ENCODE results near the gene CREB5.

DNA sequence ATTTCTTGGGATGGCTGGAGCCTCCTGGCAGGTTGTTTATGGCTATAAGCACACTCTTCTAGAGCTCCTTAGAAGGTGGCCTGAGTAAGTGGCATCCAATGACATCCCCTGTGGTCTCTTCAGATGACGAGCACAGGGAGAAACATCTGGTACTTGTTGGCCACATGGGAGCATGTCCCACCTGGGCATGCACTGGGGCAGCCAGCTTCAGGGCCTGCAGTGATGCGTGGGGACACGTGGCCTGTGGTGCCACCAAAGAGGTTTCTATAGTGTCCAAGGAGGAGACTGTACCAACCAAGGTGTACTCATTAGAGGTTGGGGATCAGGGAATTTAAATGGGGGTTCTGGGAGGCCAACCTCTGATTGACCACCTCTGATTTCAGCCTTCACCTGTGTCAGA, 420.4 kb downstream of the CREB5 start:
- TF ChIP-seq, protein P1, sequence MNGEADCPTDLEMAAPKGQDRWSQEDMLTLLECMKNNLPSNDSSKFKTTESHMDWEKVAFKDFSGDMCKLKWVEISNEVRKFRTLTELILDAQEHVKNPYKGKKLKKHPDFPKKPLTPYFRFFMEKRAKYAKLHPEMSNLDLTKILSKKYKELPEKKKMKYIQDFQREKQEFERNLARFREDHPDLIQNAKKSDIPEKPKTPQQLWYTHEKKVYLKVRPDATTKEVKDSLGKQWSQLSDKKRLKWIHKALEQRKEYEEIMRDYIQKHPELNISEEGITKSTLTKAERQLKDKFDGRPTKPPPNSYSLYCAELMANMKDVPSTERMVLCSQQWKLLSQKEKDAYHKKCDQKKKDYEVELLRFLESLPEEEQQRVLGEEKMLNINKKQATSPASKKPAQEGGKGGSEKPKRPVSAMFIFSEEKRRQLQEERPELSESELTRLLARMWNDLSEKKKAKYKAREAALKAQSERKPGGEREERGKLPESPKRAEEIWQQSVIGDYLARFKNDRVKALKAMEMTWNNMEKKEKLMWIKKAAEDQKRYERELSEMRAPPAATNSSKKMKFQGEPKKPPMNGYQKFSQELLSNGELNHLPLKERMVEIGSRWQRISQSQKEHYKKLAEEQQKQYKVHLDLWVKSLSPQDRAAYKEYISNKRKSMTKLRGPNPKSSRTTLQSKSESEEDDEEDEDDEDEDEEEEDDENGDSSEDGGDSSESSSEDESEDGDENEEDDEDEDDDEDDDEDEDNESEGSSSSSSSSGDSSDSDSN (CRISPR knock-in tag; IDR thresholded peaks at IDR 0.05): no peak
- TF ChIP-seq FOXM1 (CRISPR knock-in tag; IDR thresholded peaks at IDR 0.05) (no peak), JUND (CRISPR knock-in tag; IDR thresholded peaks at IDR 0.05) (no peak), CREM (IDR thresholded peaks at IDR 0.05) (no peak), CREM (CRISPR knock-in tag; IDR thresholded peaks at IDR 0.05) (no peak), CTCF (CRISPR knock-in tag; IDR thresholded peaks at IDR 0.05) (no peak), SP1 (IDR thresholded peaks at IDR 0.05) (no peak), SP1 (CRISPR knock-in tag; IDR thresholded peaks at IDR 0.05) (no peak), MXI1 (IDR thresholded peaks at IDR 0.05; ENCODE audit: borderline replicate concordance, low read depth, low read length) (no peak)
